GM21390 (cell line): ENCODE measurements around the gene C12orf75.
A peak's percentile ranks its signal among the peaks of the same experiment; 100 is the strongest.
"Not testable (repeated sequence)": the region's sequence is repeated elsewhere in the genome, so short reads cannot be mapped to it uniquely, and the experiment has no call there.

Experiments
- ATAC-seq: cut with Tn5 transposase; IDR thresholded peaks from one replicate; pipeline ENCODE4 v1.9.1; 2021; ENCODE audit not compliant: unreplicated experiment

Gene C12orf75

GRCh38 chr12:105330283-105330930 is at the start of gene C12orf75:
C12orf75 (plus strand) TSS chr12:105330691; CDS start chr12:105330892, 201 bp downstream.
- peak; percentile 83 for ATAC-seq

- no peak for ATAC-seq
Observed at GRCh38 chr12:105280966-105281693, 49.4 kb upstream of the C12orf75 start.

GRCh38 chr12:105281694-105282049 is 48.8 kb upstream of the C12orf75 start:
- no peak for ATAC-seq

GRCh38 chr12:105285378-105285777 is 45.1 kb upstream of the C12orf75 start:
- no peak for ATAC-seq

- ATAC-seq = no peak
Observed at GRCh38 chr12:105287408-105287807, 43.1 kb upstream of the C12orf75 start.

- no peak for ATAC-seq
Observed at GRCh38 chr12:105288311-105288996, 42.0 kb upstream of the C12orf75 start.

GRCh38 chr12:105289114-105289904 is 41.2 kb upstream of the C12orf75 start:
- no peak for ATAC-seq

GRCh38 chr12:105291531-105291930 is 39.0 kb upstream of the C12orf75 start:
- no peak for ATAC-seq

- ATAC-seq = no peak
Observed at GRCh38 chr12:105292705-105293104, 37.8 kb upstream of the C12orf75 start.

- ATAC-seq = no peak
Observed at GRCh38 chr12:105293187-105293586, 37.3 kb upstream of the C12orf75 start.

- ATAC-seq = no peak
Observed at GRCh38 chr12:105294161-105294560, 36.3 kb upstream of the C12orf75 start.

- ATAC-seq = no peak
Observed at GRCh38 chr12:105294886-105295479, 35.5 kb upstream of the C12orf75 start.

- ATAC-seq = no peak
Observed at GRCh38 chr12:105296116-105297089, 34.1 kb upstream of the C12orf75 start.

- no peak for ATAC-seq
Observed at GRCh38 chr12:105300883-105301282, 29.6 kb upstream of the C12orf75 start.

- ATAC-seq = no peak
Observed at GRCh38 chr12:105301696-105302095, 28.8 kb upstream of the C12orf75 start.

GRCh38 chr12:105302986-105303385 is 27.5 kb upstream of the C12orf75 start:
- not testable (repeated sequence) for ATAC-seq

- ATAC-seq = not testable (repeated sequence)
Observed at GRCh38 chr12:105304626-105305025, 25.9 kb upstream of the C12orf75 start.

GRCh38 chr12:105307601-105308314 is 22.7 kb upstream of the C12orf75 start:
- ATAC-seq = not testable (repeated sequence)

- not testable (repeated sequence) for ATAC-seq
Observed at GRCh38 chr12:105308839-105309238, 21.7 kb upstream of the C12orf75 start.
